Neutrophil (primary cell): ENCODE results near the gene CCDC171.

Experiments used
- H3K27ac ChIP-seq: fragments of 200-600 bp; sonication (generic); 2 replicates; pipeline ENCODE4 v1.5.1; 2016; ENCODE audit warnings: mild to moderate bottlenecking, moderate library complexity
- H3K27me3 ChIP-seq: fragments of 200-600 bp; sonication (generic); 2 replicates; pipeline ENCODE4 v1.6.0; 2016; ENCODE audit warnings: mild to moderate bottlenecking
- H3K36me3 ChIP-seq: fragments of 200-600 bp; sonication (generic); 2 replicates; pipeline ENCODE4 v1.5.1; 2017
- H3K4me1 ChIP-seq, 2 experiments: fragments of 200-600 bp in 1 of 2; sonication (generic) in 1 of 2; 1 replicate in 1 of 2; 2 replicates in 1 of 2; pipeline versions ENCODE4 v1.5.1 to v1.6.1; 2013 to 2016; ENCODE audit warnings: low read depth in 1 of 2, low read length in 1 of 2, mild to moderate bottlenecking in 1 of 2, moderate library complexity in 1 of 2; ENCODE audit not compliant: control insufficient read depth in 1 of 2, insufficient read depth in 1 of 2
- H3K4me3 ChIP-seq, 2 experiments: fragments of 200-600 bp in 1 of 2; sonication (generic) in 1 of 2; 1 replicate in 1 of 2; 2 replicates in 1 of 2; pipeline ENCODE4 v1.5.1; 2013 to 2016; ENCODE audit warnings: low read depth in 1 of 2, low read length in 1 of 2, mild to moderate bottlenecking in 1 of 2, moderate library complexity in 1 of 2
- H3K9me3 ChIP-seq: fragments of 200-600 bp; sonication (generic); 2 replicates; pipeline ENCODE4 v1.5.1; 2016
- CTCF ChIP-seq: fragments of 200-600 bp; sonication (generic); IDR thresholded peaks from 2 replicates; pipeline ENCODE4 v1.5.1; 2016; ENCODE audit warnings: antibody characterized with exemption

The CCDC171 gene

GRCh38 chr9:15961217-15961616 is 408.4 kb downstream of the CCDC171 start:
- Histone ChIP-seq H3K36me3 (no peaks in the 10 kb centered on the region), H3K9me3 (no peaks in the 10 kb centered on the region), H3K4me1 (no peaks in the 10 kb centered on the region), H3K27me3 (no peaks in the 10 kb centered on the region), H3K27ac (no peak overlapping the region), H3K4me3 (no peak overlapping the region)
- no peak for TF ChIP-seq CTCF

GRCh38 chr9:15965246-15965745 is 412.5 kb downstream of the CCDC171 start:
- no peak for TF ChIP-seq CTCF
- H3K27me3 ChIP-seq: no peaks in the 10 kb centered on the region

GRCh38 chr9:15966471-15966870 is 413.6 kb downstream of the CCDC171 start:
- Histone ChIP-seq H3K27ac (no peak overlapping the region), H3K27me3 (no peaks in the 10 kb centered on the region), H3K4me3 (no peak overlapping the region), H3K36me3 (no peaks in the 10 kb centered on the region), H3K4me1 (no peaks in the 10 kb centered on the region), H3K9me3 (no peaks in the 10 kb centered on the region)
- TF ChIP-seq CTCF: no peak

More at GRCh38 chr9:15965246-15965745, 412.5 kb downstream of the CCDC171 start:
- Histone ChIP-seq H3K9me3 (no peaks in the 10 kb centered on the region), H3K4me3 (no peak overlapping the region), H3K4me1 (no peaks in the 10 kb centered on the region), H3K27ac (no peak overlapping the region), H3K36me3 (no peaks in the 10 kb centered on the region)

GRCh38 chr9:15967068-15967467 is 414.2 kb downstream of the CCDC171 start:
- TF ChIP-seq CTCF: no peak
- Histone ChIP-seq H3K9me3 (no peaks in the 10 kb centered on the region), H3K27ac (no peak overlapping the region), H3K4me1 (no peaks in the 10 kb centered on the region), H3K36me3 (no peaks in the 10 kb centered on the region), H3K4me3 (no peak overlapping the region), H3K27me3 (no peaks in the 10 kb centered on the region)

GRCh38 chr9:15972760-15973159 is 419.9 kb downstream of the CCDC171 start:
- no peaks in the 10 kb centered on the region for H3K9me3 ChIP-seq
- no peaks in the 10 kb centered on the region for H3K36me3 ChIP-seq
- H3K27me3 ChIP-seq: no peaks in the 10 kb centered on the region
- TF ChIP-seq CTCF: no peak
- H3K4me3 ChIP-seq: no peak overlapping the region
- no peaks in the 10 kb centered on the region for H3K4me1 ChIP-seq
- H3K27ac ChIP-seq: no peak overlapping the region
